GM21381 (cell line): Measurements from ENCODE around the gene NBAS.

Experiments
- ATAC-seq: cut with Tn5 transposase; IDR thresholded peaks from one replicate; pipeline ENCODE4 v1.9.1; 2021; ENCODE audit warnings: mild to moderate bottlenecking, moderate library complexity; ENCODE audit not compliant: unreplicated experiment

Gene NBAS

DNA sequence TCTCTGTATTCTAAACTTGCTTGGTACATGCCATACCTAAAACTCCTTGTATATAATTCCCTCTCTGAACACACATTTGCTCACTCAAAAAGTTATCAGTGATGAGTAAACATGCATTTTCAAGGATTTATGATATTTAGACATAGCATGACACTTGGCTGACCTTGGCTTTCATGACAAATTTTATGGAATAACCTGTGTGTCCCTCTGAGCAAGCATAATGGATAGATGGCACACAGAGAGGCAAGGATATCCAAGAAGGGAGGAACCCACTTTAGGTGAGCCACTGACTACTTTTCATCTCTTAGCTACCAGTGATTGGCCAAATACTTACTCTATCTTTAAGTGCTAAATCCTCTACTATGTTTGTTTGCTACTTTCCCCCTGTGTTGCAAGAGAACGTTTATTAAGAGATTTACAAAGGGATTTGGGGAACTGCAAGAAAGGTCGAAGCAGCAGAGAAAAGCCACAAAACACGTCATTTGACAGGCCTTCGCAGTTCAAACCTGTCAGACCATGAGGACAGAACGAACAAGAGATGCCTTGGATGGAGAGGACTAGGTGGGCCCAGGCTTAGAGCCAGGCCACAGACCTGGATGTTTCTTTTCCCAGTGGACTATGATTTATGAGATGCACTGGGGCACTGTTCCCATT, 379.9 kb downstream of the NBAS start:
- ATAC-seq, result no peak

- no peak for ATAC-seq
Measured at GRCh38 chr2:15180379-15180778, 380.8 kb downstream of the NBAS start.

DNA sequence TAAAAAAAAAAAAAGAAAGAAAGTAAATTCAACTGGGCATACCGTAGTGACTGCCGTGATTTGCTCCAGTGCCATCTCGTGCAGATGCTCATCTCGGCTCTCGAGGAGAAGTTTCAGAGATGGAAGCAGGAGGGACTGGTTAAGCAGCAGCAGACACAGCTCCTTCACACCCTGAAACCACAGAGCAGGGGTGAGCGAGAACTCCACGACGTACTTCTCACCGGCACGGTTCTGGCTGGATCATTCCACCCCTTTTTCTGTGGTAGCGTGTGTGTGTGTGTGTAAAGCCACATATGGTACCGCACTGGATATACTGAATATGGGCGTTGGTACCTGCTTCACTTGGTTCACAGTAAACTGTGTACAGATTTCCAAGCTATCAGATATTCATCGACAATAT, 382.2 kb downstream of the NBAS start:
- no peak for ATAC-seq

GRCh38 chr2:15177103-15177502, 384.0 kb downstream of the NBAS start:
- ATAC-seq, result peak; percentile 98

- no peak for ATAC-seq
Measured at GRCh38 chr2:15176604-15177003, 384.5 kb downstream of the NBAS start.

GRCh38 chr2:15174567-15174966, 386.6 kb downstream of the NBAS start:
- no peak for ATAC-seq

DNA sequence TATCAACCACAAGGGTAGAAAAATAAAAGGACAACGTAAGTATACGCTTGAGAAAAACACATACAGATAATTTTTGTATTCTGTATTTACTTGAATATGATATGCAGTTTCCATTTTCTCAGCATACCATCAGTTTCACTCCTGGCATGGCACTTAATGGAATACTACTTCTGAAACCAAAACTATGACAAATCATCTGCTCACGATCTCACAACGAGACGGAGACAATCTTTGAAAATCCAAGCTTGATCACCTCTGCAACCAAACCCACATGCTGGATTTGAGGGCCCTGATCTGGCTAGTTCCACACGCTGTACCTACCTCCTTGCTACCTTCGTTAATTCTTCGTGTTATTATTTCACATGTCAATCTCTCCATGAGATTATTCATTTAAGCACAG, 387.6 kb downstream of the NBAS start:
- no peak for ATAC-seq

GRCh38 chr2:15172825-15173224, 388.3 kb downstream of the NBAS start:
- ATAC-seq, result no peak

DNA sequence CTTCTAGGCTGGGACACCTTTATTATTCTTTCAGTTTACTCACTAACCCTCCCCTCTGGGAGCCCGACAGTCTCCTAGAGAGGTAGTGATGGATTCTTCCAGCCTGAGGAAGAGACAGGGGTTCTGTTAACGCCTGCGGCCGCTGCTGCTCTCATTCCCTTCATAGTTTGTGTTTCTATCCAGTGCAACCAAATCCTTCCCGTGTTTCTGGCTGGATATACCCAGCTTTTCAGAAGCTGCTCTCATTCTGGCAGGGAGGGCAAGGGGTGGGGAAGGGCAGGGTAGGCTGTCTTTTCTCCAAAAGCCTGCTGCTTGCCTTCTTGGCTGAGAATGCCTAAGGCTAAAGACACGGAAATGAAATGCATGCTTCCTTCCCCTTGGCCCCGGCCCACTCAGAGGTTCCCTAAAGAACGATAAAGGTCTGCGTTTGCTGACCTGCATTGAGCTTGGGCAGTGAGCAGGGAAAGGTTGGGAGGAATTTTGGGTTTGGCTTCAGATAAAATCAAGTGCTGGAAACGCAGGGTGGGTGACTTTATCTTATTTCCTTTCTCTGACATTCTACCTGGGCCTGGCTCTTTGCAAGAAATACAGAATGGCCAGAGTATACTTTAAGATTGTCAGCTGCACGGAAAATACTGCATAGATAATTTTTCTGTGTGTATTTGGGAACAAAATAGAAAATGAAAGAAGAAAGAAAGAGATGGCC, 390.9 kb downstream of the NBAS start:
- ATAC-seq, result no peak

GRCh38 chr2:15169326-15170069, 391.6 kb downstream of the NBAS start:
- ATAC-seq, result no peak

DNA sequence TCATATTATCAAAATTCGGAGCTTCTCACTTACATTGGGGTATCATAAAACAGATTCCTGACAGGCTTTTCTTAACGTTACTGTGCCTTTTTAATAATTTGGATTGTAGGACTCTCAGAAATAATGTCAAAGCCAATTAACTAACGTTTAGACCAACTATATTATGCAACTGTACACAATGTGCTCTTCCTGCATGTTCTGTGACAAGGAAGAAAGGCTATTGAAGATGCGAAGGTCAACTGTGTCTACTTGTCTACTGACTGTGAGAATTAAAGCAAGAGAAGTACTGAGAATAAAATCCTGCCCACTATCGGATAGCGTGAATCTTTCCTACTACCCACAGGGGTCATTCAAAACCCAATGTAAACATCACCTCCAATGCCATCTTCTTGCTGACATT, 393.0 kb downstream of the NBAS start:
- no peak for ATAC-seq

- ATAC-seq, result no peak
Measured at GRCh38 chr2:15166878-15167277, 394.3 kb downstream of the NBAS start.

GRCh38 chr2:15163326-15163725, 397.8 kb downstream of the NBAS start:
- no peak for ATAC-seq

GRCh38 chr2:15162620-15163019, 398.5 kb downstream of the NBAS start:
- no peak for ATAC-seq

DNA sequence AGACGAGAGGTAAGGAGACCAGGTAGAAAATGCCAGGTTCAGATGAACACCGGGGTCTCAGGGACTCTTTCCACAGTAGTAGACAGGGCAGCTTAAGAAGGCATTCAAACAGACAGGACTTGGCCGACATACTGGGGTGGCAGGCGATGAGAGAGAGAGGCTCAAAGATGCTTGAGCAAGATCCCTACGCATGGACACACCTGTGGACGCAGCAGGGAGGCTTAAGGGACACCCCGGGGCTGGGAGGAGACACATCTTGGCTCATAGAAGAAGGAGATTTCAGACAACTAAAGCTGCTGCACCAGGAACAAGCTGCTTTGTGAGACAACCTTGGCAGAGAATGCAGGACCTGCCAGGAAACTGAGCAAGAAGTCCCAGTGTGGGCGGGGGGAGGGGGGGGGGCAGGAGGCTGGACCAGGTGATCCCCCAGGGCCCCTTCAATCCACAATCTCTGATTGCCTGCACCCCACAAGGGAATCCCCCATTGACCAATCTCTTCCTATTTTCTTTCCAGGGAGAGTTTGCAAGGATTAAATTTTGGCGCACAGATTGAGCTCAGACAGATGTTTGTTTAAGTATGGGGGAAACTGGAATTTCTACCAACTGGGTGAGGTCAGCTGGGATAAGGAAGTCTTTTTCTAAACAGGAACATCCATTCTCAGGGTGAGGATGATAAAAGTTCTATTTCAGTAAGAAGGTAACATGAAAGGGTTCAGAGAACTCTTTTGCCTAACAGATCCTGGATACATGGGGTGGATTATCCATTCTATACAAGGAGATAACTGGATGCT, 400.7 kb downstream of the NBAS start:
- ATAC-seq, result no peak

DNA sequence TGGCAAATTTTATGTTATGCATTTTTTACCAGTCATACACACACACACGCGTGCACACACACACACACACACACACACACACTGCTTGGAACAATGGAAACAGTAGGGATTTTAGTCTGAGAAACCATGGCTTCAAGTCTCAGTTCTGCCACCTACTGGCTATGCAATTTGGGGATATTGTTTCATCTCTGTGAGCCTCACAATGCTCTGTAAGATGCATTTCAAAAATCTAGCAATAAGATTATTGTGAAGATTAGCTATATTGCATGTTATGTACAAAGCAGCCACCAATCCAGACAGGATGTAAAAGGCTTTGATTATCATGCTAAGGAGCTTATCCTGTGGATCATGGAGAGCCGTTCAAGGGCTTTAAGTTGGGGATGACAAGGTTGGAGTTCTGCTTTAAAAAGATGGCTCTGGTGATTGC, 401.4 kb downstream of the NBAS start:
- no peak for ATAC-seq

DNA sequence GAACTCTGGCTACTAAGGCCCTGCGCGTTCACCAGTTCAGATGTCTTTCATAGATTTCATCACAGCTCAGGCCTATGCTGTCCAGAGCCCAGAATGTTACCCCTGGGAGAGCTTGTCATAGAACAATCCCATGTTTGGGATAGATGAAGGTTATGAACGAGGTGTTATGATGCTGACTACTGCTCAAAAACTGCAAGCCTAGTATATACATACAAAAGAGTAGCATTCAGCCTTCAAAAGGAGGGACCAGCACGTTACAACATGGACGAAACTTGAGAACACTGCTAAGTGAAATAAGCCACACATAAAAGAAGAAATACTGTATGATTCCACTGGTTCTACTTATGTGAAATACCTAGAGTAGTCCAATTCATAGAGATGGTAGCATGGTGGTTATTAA, 401.9 kb downstream of the NBAS start:
- ATAC-seq, result no peak

DNA sequence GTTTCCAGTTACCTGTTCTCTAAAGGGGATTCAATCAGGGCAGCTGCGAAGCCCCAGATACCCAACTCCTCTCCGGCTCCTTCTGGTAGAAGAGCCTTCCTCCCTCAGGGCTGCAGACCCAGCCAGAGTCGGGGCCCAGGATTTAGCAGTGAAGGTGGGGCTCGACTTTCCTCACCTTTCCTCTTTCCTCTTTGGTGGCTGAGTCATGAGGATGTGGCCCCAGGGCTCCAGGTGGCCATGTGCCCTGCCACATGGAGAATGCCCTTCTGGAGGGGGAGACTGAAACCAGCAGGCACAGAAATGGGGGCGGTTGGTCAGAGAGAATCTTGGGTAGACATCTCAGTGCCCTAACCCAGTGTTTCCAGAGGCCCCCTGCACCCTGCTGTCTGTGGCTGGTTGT, 402.6 kb downstream of the NBAS start:
- ATAC-seq, result no peak

- ATAC-seq, result no peak
Measured at GRCh38 chr2:15158100-15158499, 403.0 kb downstream of the NBAS start.

DNA sequence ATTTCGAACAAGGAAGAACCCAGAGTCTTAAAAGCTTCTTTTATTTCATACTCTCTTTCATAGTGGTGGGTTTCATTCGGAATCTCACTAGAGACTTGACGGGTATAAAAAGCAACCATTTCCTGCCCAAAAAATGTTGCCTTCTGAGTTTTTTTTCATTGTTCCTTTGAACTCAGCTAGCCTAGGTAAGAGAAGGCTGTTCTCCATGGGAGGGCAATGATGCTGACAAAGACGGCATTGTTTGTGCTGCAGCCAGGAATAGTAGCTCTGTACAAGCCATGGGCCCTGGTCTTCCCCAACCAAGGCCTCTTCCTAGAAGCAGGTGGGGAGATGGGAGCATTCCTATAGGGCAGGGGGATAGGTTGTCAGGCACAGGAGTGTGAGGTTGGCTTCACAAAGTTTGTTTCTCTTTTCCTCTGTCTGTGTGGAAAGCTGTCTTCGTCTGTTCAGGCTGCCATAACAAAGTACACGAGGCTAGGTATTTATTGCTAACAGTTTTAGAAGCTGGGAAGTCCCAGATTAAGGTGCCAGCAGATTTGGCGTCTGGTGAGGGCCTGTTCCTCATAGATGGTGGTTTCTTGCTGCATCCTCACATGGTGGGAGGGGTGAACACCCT, 405.1 kb downstream of the NBAS start:
- ATAC-seq, result no peak

- ATAC-seq, result no peak
Measured at GRCh38 chr2:15154297-15154696, 406.8 kb downstream of the NBAS start.
